Keratinocyte (primary cell): ENCODE results near the gene ERC2. TPM values are rescaled to one million over a fixed set of nuclear protein-coding genes. Genes with fewer than 3 reads are reported as not detected.

Experiments
- DNase-seq: peaks from one replicate; pipeline ENCODE4 v3.0.0-alpha.2; 2011; ENCODE audit warnings: low read depth, missing footprints, low spot score
- FAIRE-seq: peaks from 2 replicates; lab custom pipeline; 2011; peaks lifted over from hg19 to GRCh38; lab: Jason Lieb, UNC
- H2AFZ ChIP-seq: 2 replicates; pipeline ENCODE4 v1.6.0; 2012; ENCODE audit warnings: low read length, control low read depth, inconsistent platforms; ENCODE audit not compliant: control insufficient read depth
- H3K27ac ChIP-seq: 2 replicates; pipeline ENCODE4 v1.5.1; 2011; ENCODE audit warnings: low read length; ENCODE audit not compliant: control insufficient read depth, insufficient read depth
- H3K27me3 ChIP-seq: 3 replicates; pipeline ENCODE4 v1.6.0; 2011; ENCODE audit warnings: low read length; ENCODE audit not compliant: control insufficient read depth, insufficient read depth; ENCODE audit errors: extremely low read depth
- H3K36me3 ChIP-seq, 2 experiments: 2 replicates in 1 of 2; 3 replicates in 1 of 2; pipeline ENCODE4 v1.5.1; 2011; ENCODE audit warnings: low read length in 2 of 2, mild to moderate bottlenecking in 1 of 2; ENCODE audit not compliant: control insufficient read depth in 2 of 2, insufficient read depth in 2 of 2; ENCODE audit errors: extremely low read depth in 1 of 2
- H3K4me1 ChIP-seq: 3 replicates; pipeline ENCODE4 v1.5.1; 2011; ENCODE audit warnings: low read length; ENCODE audit not compliant: control insufficient read depth, insufficient read depth; ENCODE audit errors: extremely low read depth
- H3K4me2 ChIP-seq: 3 replicates; pipeline ENCODE4 v1.6.0; 2011; ENCODE audit warnings: low read depth, low read length; ENCODE audit not compliant: control insufficient read depth, insufficient read depth; ENCODE audit errors: extremely low read depth
- H3K4me3 ChIP-seq, 3 experiments: fragments of 200-600 bp in 1 of 3; sonication (generic) in 1 of 3; 2 replicates in 2 of 3; 3 replicates in 1 of 3; pipeline ENCODE4 v1.5.1; 2011 to 2016; ENCODE audit warnings: low read length in 3 of 3, mild to moderate bottlenecking in 3 of 3, control low read depth in 2 of 3, inconsistent platforms in 1 of 3, low read depth in 1 of 3, mixed read lengths in 1 of 3, mixed run types in 1 of 3, moderate library complexity in 1 of 3; ENCODE audit not compliant: control insufficient read depth in 2 of 3, insufficient read depth in 2 of 3; ENCODE audit errors: extremely low read depth in 1 of 3
- H3K79me2 ChIP-seq: 2 replicates; pipeline ENCODE4 v1.6.0; 2012; ENCODE audit warnings: low read length; ENCODE audit not compliant: control insufficient read depth, insufficient read depth
- H3K9ac ChIP-seq: 3 replicates; pipeline ENCODE4 v1.6.0; 2011; ENCODE audit warnings: low read length; ENCODE audit not compliant: control insufficient read depth, insufficient read depth; ENCODE audit errors: extremely low read depth
- H3K9me1 ChIP-seq: 3 replicates; pipeline ENCODE4 v1.6.0; 2011; ENCODE audit warnings: low read length; ENCODE audit not compliant: control insufficient read depth, insufficient read depth; ENCODE audit errors: extremely low read depth
- H3K9me3 ChIP-seq: 2 replicates; pipeline ENCODE4 v1.5.1; 2012; ENCODE audit warnings: low read depth, low read length; ENCODE audit not compliant: control insufficient read depth
- H4K20me1 ChIP-seq: 3 replicates; pipeline ENCODE4 v1.6.0; 2011; ENCODE audit warnings: low read length; ENCODE audit not compliant: control insufficient read depth, insufficient read depth; ENCODE audit errors: extremely low read depth
- CTCF ChIP-seq, 3 experiments: IDR thresholded peaks in 1 of 3; conservative IDR thresholded peaks in 1 of 3; optimal IDR thresholded peaks in 1 of 3; 2 replicates in 2 of 3; 3 replicates in 1 of 3; pipeline versions ENCODE3 to v1.5.1; 2011; ENCODE audit warnings: low read length in 3 of 3, mild to moderate bottlenecking in 3 of 3, moderate library complexity in 2 of 3, control low read depth in 1 of 3, inconsistent platforms in 1 of 3; ENCODE audit not compliant: insufficient read depth in 2 of 3; ENCODE audit errors: extremely low read depth in 1 of 3
- EZH2 ChIP-seq: IDR thresholded peaks from one replicate; pipeline ENCODE4 v1.6.1; 2012; ENCODE audit warnings: inconsistent platforms, mild to moderate bottlenecking, low read length, moderate library complexity
- dilution Hi-C: fragments of 300-500 bp; cut with MboI; formaldehyde crosslinking; loops from one replicate; pipeline ENCODE4 v1.7.0; 2020; ENCODE audit warnings: low sequenced_read_pairs; ENCODE audit not compliant: extremely low pct_ligation_motif_present
- polyA plus RNA-seq, 5 experiments: library from polyadenylated mRNA; depleted of rRNA in 3 of 5; stranded (reverse) in 3 of 5; stranded (forward) in 1 of 5; unstranded in 1 of 5; fragments of >200 nt; gene quantifications; 1 replicate in 1 of 5; 2 replicates in 3 of 5; 3 replicates in 1 of 5; pipeline versions ENCODE4 v1.2.1 to v1.2.3, GENCODE V29; 2011 to 2012; ENCODE audit warnings: missing spikeins in 2 of 5, low read depth in 1 of 5, low replicate concordance in 1 of 5

ERC2 gene
- polyA plus RNA-seq, 1 donor (not counting 4 experiments of a cell fraction or from before 2014, with no cell fraction given) = 0.08 TPM

DNA sequence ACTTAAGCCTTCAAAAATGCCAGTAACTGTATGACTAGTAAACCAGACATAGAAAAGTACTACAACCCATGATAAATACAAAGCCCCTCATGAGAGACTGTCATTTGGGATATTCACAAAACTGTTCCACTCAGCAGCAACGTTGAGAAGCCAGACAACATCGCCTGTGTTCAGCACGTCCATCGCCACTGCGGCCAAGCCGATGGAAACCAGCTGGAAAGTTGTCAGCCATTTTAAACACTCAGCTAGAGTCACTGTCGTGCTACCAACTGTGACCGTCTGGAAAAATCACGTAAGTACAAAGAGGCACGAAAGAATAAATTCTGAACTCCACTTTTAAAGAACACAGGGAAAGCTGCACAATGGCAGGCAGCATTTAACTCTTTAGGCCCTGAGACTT lies 640.5 kb downstream of the ERC2 start:
- DNase-seq = no peak
- no peaks in the 10 kb centered on the region for H3K9me1 ChIP-seq
- dilution Hi-C loops = no loop called here
- H3K4me3 ChIP-seq = no peak overlapping the region
- no peak overlapping the region for H2AFZ ChIP-seq
- TF ChIP-seq CTCF (optimal IDR thresholded peaks at IDR 0.05 in 1 of 3, IDR thresholded peaks at IDR 0.05 in 1 of 3, conservative IDR thresholded peaks at IDR 0.05 in 1 of 3; ENCODE audit: extremely low read depth in 1 of 3, insufficient read depth in 2 of 3, low read length in 3 of 3) (no peak), EZH2 (no peak)
- FAIRE-seq = no peak
- no peak overlapping the region for H3K9ac ChIP-seq
- H3K4me1 ChIP-seq = no peaks in the 10 kb centered on the region
- no peaks in the 10 kb centered on the region for H3K79me2 ChIP-seq
- no peak overlapping the region for H3K4me2 ChIP-seq
- no peaks in the 10 kb centered on the region for H3K36me3 ChIP-seq
- no peaks in the 10 kb centered on the region for H3K9me3 ChIP-seq
- no peak overlapping the region for H3K27ac ChIP-seq
- no peaks in the 10 kb centered on the region for H3K27me3 ChIP-seq
- H4K20me1 ChIP-seq = no peaks in the 10 kb centered on the region

- no peak for TF ChIP-seq CTCF (optimal IDR thresholded peaks at IDR 0.05 in 1 of 3, IDR thresholded peaks at IDR 0.05 in 1 of 3, conservative IDR thresholded peaks at IDR 0.05 in 1 of 3; ENCODE audit: extremely low read depth in 1 of 3, insufficient read depth in 2 of 3, low read length in 3 of 3)
- no peak for TF ChIP-seq EZH2
- Histone ChIP-seq H3K36me3 (no peaks in the 10 kb centered on the region), H3K79me2 (no peaks in the 10 kb centered on the region), H3K9ac (no peak overlapping the region), H3K27me3 (no peaks in the 10 kb centered on the region), H3K4me1 (no peaks in the 10 kb centered on the region), H2AFZ (no peak overlapping the region), H4K20me1 (no peaks in the 10 kb centered on the region), H3K9me3 (no peaks in the 10 kb centered on the region), H3K4me3 (no peak overlapping the region), H3K4me2 (no peak overlapping the region), H3K9me1 (no peaks in the 10 kb centered on the region), H3K27ac (no peak overlapping the region)
- dilution Hi-C loops = no loop called here
- DNase-seq (no peak), FAIRE-seq (no peak)
These were observed 641.4 kb downstream of the ERC2 start for GRCh38 chr3:55826731-55827496.
